Endometrial microvascular endothelial cells (primary cell): ENCODE data around the gene MATK. TPM values are rescaled to one million over a fixed set of nuclear protein-coding genes. Genes with fewer than 3 reads are reported as not detected.

ENCODE experiments used
- in situ Hi-C: cut with HindIII; loops from 2 replicates; pipeline ENCODE4 v1.10.0; 2017; ENCODE audit warnings: low sequenced_read_pairs, low pct_unique_long_range_greater_than_20kb; ENCODE audit errors: inconsistent ontology term
- total RNA-seq: library from RNA; depleted of rRNA; stranded (reverse); fragments of >200 nt; gene quantifications from one replicate; pipeline ENCODE4 v1.2.3, GENCODE V29; 2015; ENCODE audit errors: inconsistent ontology term

MATK gene
- not detected for total RNA-seq

GRCh38 chr19:3785938-3786824 lies at the start of gene MATK:
MATK (minus strand) TSS chr19:3786381; CDS start chr19:3785135, 1,246 bp downstream.
- in situ Hi-C loops: no loop called here

GRCh38 chr19:3835055-3835435 lies 48.9 kb upstream of the MATK start:
- in situ Hi-C loops: no loop called here

GRCh38 chr19:3834349-3835054 lies 48.3 kb upstream of the MATK start:
- in situ Hi-C loops: no loop called here

- in situ Hi-C loops: no loop called here
These were observed 47.6 kb upstream of the MATK start for GRCh38 chr19:3833578-3834348.

- in situ Hi-C loops: no loop called here
These were observed 45.8 kb upstream of the MATK start for GRCh38 chr19:3832001-3832400.

GRCh38 chr19:3831601-3832000 lies 45.4 kb upstream of the MATK start:
- in situ Hi-C loops: no loop called here

GRCh38 chr19:3830621-3831589 lies 44.7 kb upstream of the MATK start:
- in situ Hi-C loops: no loop called here

- in situ Hi-C loops: no loop called here
These were observed 41.1 kb upstream of the MATK start for GRCh38 chr19:3827306-3827705.

GRCh38 chr19:3826163-3826562 lies 40.0 kb upstream of the MATK start:
- in situ Hi-C loops: no loop called here

GRCh38 chr19:3825286-3825956 lies 39.2 kb upstream of the MATK start:
- in situ Hi-C loops: no loop called here

GRCh38 chr19:3823350-3823713 lies 37.2 kb upstream of the MATK start:
- in situ Hi-C loops: no loop called here

- in situ Hi-C loops: no loop called here
These were observed 36.6 kb upstream of the MATK start for GRCh38 chr19:3822683-3823349.

GRCh38 chr19:3821857-3822364 lies 35.7 kb upstream of the MATK start:
- in situ Hi-C loops: no loop called here

GRCh38 chr19:3821156-3821555 lies 35.0 kb upstream of the MATK start:
- in situ Hi-C loops: no loop called here

GRCh38 chr19:3819989-3820388 lies 33.8 kb upstream of the MATK start:
- in situ Hi-C loops: no loop called here

- in situ Hi-C loops: no loop called here
These were observed 32.7 kb upstream of the MATK start for GRCh38 chr19:3818918-3819317.

- in situ Hi-C loops: no loop called here
These were observed 32.3 kb upstream of the MATK start for GRCh38 chr19:3818466-3818865.
